Ishikawa (cell line): ENCODE measurements around the gene CD22.

Source experiments
- CEBPB ChIP-seq: IDR thresholded peaks from 2 replicates; pipeline ENCODE4 v1.6.1; 2012
- RAD21 ChIP-seq: IDR thresholded peaks from 2 replicates; pipeline ENCODE4 v1.6.1; 2012; ENCODE audit warnings: low read depth
- TAF1 ChIP-seq: IDR thresholded peaks from 2 replicates; pipeline ENCODE4 v1.6.1; 2012; ENCODE audit warnings: low read depth, mild to moderate bottlenecking
- YY1 ChIP-seq: IDR thresholded peaks from 2 replicates; pipeline ENCODE4 v1.6.1; 2012; ENCODE audit warnings: low read depth

DNA sequence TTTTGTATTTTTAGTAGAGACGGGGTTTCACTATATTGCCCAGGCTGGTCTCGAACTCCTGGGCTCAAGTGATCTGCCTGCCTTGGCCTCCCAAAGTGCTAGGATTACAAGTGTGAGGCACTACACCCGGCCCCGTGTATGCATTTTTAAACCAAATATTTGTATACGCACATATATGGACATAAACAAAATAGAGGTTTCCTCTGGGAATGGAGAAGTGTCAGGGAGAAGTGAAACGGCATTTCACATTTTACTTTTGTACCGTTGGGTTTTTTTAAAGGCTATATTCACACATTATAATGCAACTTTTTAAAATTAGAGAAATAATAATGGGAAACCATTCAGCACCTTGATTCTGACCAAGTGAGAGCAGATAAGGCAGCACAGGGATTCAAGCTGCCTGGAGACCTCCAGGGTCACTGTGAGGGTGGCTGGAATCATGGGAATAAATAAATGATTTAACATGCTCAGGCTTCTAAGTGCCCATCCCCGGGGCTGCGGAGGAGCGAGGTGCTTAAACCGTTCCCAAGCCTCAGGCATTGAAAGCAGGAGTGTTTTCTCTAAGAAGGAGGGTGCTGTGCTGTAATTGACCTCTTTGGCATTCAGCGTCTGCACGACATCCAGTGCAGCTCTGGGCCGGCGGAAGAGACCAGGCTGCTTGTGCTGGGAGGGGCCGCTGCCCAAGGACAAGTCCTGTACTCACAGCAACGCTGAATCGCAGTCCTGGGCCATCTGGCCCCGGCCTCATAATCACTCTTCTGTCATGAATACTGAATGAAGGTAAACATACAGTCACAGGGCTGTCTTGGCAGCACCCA, 66.6 kb downstream of the CD22 start:
- TF ChIP-seq CEBPB: no peak
- no peak for TF ChIP-seq YY1
- TF ChIP-seq TAF1: no peak
- TF ChIP-seq RAD21: no peak
